GM08714 (cell line): ENCODE data around the gene RAB33A.
A peak's percentile ranks its signal among the peaks of the same experiment; 100 is the strongest.

Experiments used
- H3K4me3 ChIP-seq: fragments of 200-500 bp; sonication (Bioruptor generic); 2 replicates; pipeline ENCODE4 v1.5.1; 2014; ENCODE audit warnings: mild to moderate bottlenecking, low read length, inconsistent platforms
- ZNF274 ChIP-seq: IDR thresholded peaks from 2 replicates; pipeline ENCODE4 v1.6.1; 2012; ENCODE audit warnings: mild to moderate bottlenecking, low read depth, low read length

The RAB33A gene

DNA sequence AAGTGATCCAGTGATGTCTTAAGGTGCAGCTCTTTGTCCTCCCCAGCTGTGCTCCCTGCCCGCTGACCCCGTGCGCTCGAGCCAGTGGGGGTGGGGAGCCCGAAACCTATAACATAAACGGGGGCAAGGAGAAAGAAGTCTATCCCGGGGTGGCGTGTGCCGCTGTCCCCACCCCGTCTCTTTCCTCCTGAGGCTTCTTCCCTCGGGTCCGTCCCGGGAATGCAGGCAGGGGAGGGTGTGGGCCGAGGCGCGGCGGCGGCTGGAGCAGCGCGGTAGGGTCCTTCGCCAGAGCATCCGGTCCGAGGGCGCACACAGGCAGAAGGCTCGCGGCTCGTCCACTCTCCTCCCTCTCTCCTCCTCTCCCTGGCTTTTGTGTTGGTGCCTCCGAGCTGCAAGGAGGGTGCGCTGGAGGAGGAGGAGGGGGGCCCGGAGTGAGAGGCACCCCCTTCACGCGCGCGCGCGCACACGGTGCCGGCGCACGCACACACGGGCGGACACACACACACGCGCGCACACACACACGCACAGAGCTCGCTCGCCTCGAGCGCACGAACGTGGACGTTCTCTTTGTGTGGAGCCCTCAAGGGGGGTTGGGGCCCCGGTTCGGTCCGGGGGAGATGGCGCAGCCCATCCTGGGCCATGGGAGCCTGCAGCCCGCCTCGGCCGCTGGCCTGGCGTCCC is at the start of gene RAB33A:
Gene RAB33A, plus strand, starts transcription at position 517 of the 681 bp plus-strand sequence. Its CDS starts 101 bp downstream, at position 618.
- peak within 1 kb of the TSS; percentile 78; the same call in 1 of the 2 replicates for H3K4me3 ChIP-seq
- TF ChIP-seq ZNF274, result no peak

DNA sequence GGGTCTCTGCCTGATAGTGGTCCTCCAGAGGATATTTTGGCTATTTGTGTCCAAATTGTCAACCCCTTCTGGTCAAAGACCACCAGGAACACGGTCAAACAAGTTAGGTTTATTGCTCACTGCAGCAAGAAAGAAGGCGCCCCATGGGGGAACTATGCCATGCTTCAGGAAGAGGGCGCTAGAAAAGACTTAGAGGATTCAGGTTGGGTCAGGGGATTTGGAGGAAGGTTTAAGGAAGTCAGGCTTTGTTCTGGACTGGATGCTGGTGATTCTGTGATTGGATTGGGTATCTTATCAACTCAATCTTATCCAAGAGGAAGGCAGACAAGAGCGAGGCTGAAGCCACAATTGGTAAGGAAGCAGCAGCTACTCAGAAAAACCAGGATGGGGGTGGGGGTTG is 47.2 kb upstream of the RAB33A start:
- H3K4me3 ChIP-seq, result no peak overlapping the region
- no peak for TF ChIP-seq ZNF274

DNA sequence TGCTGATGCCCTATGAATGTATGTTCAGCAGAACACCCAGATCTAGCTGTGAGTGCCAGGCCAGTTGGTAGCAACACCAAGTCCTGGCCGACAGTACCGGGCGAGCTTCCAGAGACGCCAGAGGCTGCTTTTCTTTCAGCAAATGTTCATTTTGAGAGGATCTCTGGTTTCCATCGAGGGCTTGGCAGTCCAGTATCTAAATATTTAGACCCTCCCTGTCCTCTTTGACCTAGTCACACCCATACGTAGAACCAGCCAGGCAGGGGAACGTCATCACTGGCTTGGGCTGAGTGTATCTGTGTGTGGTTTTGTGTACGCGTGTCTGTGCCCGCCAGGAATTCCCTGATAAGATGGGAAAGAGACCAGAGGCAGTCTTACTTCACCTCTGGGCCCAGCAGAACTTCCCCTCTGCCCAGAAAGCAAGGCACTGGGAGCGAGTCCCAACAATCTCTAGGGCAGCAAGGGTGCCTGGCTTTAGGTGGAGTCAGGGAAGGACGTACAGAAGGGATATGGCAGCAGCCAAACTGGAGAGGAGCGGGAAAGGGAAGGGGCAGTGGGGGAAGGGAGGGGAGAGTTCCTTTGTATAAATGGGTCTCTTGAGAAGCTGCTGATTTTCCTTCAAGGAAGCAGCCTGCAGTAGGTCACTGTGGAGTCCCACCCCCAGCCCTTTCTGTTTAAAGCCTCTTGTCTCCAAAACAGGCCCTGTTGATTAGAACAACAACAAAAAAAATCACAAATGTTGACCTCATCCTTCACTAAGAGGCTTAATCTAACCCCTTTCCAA is 46.5 kb upstream of the RAB33A start:
- no peak for TF ChIP-seq ZNF274
- no peak overlapping the region for H3K4me3 ChIP-seq

DNA sequence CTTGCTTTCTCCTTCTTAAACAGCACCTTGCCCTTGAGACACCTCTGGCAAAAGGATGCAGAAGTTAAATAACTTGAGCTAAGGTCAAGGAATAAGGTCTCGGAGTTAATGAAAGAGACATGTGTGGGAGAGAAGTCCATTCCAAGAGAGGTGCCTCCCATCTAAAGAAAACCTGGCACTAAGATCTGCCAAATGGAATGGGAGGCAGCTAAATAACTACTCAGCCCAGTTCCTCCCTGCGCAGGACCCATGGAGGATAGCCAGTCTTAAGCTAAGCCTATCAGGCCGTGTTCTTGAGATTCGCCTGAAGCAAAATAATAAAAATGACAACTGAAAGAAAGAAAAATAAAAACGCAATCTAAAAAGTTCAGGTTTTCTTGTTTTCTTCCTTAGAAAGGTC is 40.8 kb upstream of the RAB33A start:
- no peak overlapping the region for H3K4me3 ChIP-seq
- TF ChIP-seq ZNF274, result no peak

DNA sequence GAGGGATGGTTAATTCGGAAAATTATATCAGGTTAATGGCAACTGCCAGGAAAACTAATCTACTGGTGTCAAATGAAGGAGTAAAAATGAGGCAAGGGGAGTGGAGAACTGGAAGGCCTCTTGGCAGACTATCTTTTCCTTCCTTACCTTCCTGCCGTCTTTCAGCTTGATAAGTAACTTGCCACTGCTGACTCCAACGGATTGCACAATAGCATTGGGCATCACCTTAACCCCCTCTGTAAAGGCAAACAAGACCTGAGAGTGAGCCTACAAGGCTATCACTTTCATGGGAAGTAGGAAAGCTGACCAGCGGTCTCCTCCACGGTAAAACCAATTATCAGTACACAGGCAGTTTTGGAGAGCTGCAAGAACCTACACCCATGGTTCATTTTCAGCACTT is 35.3 kb upstream of the RAB33A start:
- TF ChIP-seq ZNF274, result no peak
- no peak overlapping the region for H3K4me3 ChIP-seq

DNA sequence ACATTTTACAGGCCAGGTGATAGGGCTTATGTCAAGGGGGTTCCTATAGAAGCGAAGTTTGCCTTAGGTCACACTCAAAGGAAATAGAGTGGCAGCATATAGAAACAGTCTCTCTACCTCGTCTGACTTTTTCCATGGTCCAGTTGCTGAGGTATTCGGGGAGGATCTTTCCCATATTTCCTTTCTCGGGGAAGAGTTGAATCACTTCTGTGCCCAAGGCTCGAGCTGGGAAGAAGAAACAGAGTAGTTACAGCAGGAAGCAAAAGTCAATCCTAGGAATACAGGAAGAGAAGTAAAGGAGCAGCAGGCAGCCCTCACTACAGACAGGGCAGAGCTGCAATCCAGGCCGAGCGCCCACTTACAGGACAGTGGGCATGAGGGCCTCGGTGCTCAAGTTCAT is 34.8 kb upstream of the RAB33A start:
- no peak for TF ChIP-seq ZNF274
- no peak overlapping the region for H3K4me3 ChIP-seq

DNA sequence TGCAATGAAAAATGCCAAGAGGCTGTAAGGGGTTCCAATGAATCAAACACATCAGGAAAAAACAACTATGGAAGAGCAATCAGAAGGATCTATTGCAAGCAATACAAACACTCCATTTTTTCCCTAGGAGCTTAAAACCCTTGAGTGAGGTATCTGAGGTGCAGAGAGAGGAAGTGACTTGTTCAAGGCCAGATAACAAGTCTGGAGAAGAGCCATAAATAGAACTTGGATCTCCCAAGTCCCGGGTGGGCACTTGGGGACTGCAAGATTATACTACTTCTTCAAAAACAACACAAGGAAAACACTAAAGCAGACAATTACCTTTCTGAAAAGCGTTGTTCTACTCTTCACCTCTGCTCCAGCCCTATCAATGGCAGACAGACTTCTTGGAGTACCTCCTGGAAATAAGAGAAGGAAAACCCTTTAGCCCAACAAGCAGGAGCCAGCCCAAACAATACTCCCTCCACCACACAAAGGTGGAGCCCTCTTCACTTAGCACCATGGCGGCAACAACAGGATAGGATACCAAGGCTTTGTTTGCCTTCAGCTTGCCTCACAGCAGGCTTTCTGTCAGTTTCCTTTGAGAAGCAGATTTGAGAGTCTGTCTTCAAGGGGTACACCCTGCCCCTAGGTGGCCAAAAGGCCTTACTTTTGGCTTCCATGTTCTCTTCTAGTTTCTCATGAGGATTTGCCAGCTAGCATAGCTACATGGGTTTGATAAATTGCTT is 32.1 kb upstream of the RAB33A start:
- no peak overlapping the region for H3K4me3 ChIP-seq
- TF ChIP-seq ZNF274, result no peak

DNA sequence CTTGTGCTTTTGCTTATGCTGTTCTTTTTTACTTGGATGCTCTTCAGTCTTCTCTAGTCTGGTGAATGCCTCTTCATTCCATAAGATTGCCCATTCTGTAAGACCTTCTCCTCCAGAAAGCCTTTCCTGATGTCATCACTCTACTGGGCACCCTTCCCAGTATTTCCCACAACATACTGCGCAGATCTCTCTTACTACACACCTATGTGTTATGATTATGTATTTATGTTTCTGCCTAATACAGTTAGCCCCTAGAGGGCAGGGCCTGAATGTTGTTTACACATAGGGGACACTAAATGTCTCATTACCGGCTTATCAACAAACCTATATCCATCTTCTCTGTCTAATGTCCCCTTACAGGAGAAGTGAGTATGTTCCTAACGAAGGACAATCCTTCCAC is 27.3 kb upstream of the RAB33A start:
- no peak for TF ChIP-seq ZNF274
- no peak overlapping the region for H3K4me3 ChIP-seq

DNA sequence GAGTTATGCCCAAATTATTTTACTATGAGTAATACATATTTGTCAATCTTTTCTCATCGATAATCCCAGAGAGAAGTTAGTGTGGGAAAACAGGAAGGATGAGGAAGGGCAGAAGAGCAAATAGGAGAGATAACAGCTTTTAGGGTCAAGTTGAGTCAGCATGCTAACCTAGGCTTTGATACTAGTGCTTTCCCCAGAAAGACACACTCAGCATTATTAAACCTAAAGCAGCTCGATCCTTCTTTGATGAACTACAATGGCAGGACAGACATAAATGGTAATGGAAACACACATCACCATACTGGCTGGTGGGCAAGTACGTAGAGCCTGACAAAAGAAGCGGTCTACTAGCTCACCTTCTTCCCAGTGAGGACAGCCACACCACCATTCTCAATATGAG is 26.6 kb upstream of the RAB33A start:
- TF ChIP-seq ZNF274, result no peak
- no peak overlapping the region for H3K4me3 ChIP-seq

DNA sequence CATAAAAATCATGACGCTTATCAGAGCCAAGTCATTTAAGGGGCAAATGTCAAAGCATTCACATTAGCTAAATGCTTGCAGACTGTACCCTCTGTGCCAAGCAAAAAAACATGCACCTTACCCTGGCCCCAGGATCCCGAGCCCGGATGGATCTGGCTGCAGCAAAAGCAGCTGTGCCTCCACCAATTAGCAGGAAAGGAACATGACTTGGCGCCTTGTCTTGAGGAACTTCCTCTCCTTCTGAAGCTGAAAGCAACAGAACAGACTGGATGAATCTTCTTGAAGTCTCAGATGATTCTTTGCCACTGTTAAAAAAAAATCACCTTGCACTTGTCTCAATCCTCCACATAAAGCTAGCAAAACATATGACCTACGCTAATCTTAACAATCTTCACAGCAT is 24.1 kb upstream of the RAB33A start:
- no peak for TF ChIP-seq ZNF274
- H3K4me3 ChIP-seq, result no peak overlapping the region

DNA sequence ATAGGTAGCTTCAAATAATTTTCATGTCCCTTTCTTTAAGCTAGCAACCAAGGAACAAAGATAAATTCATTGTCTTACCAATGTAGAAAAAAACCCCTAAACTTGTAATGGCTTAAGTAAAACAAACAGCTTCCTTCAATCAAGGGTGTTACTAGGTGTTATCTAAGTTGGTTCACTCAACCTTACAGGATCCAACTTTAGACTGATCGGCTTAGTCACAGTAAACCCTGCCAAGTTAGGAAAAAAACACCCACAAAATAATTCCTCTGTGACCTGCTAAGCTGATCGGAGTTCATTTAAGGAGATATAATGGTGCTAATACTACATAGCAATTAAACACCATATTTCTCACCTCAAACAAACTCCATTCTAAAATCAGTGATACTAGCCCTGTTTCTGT is 16.2 kb upstream of the RAB33A start:
- H3K4me3 ChIP-seq, result no peak overlapping the region
- no peak for TF ChIP-seq ZNF274

DNA sequence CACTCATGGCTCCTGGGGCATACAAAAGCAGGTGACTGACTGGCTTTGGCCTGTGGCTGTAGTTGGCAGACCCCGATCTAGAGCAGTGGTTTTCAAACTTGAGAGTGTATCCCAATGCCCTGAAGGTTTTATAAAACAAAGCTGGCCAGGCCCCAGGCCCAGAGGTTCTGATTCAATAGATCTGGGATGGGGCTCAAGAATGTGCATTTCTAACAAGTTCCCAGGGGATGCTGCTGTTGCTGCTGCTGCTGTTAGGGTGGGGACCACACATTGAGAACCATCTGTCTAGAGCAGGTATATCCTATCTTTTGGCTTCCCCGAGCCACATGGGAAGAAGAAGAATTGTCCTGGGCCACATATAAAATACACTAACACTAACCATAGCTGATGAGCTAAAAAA is 13.5 kb upstream of the RAB33A start:
- no peak overlapping the region for H3K4me3 ChIP-seq
- TF ChIP-seq ZNF274, result no peak

DNA sequence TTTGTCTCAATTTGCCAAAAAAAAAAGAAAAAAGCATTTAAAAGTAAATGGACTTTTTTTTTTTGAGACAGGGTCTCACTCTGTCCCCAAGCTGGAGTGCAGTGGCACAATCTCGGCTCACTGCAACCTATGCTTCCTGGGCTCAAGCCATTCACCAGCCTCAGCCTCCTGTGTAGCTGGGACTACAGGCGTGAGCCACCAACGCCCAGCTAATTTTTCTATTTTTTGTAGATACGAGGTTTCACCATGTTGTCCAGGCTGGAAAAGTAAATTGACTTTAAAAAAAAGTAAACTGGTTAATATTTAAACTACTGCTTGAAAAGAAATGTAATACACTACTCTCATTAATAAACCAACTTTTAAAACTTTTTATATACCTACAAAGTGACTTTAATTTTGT is 12.0 kb upstream of the RAB33A start:
- TF ChIP-seq ZNF274, result no peak
- H3K4me3 ChIP-seq, result no peak overlapping the region

DNA sequence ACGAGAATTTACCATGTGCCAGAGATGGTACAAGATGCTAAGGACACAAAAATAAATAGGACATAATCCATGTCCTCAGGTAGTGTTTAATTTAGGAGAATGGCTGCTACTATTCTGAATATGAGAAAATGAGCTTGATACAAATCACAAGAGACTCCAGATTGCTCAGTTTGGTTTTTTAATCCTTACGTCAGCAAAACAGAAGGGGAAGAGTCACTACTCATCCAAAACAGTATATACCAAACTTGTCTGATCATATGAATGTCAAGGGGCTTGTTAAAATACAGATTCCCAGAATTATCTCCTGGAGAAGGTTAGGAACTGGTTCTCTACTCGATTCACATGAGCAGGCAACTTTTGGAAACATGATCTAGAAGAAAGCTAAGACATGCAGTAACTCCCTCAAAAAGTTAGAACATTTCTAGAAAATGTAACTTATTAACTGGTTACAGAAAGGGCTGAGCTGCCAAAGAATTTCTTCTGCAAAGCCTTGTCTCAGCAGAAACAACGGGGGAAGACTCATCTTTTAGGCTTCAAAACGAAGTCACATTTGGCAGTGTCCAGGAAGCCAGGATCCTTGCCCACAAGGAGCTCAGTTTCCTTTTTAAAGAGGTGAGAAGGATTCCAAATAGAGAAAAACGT is 9.5 kb upstream of the RAB33A start:
- no peak overlapping the region for H3K4me3 ChIP-seq
- no peak for TF ChIP-seq ZNF274
